HS-5 (cell line): ENCODE measurements around the gene ALKBH2.
"Not testable (repeated sequence)": the region's sequence is repeated elsewhere in the genome, so short reads cannot be mapped to it uniquely, and the experiment has no call there.

Experiments
- DNase-seq: peaks from one replicate; pipeline ENCODE4 v3.0.0-alpha.2; 2012; ENCODE audit warnings: low read depth

ALKBH2 gene

GRCh38 chr12:109069307-109070271 lies 23.7 kb downstream of the ALKBH2 start:
- DNase-seq: no peak

GRCh38 chr12:109065853-109066193 lies 27.4 kb downstream of the ALKBH2 start:
- DNase-seq: no peak

- DNase-seq: no peak
Measured at GRCh38 chr12:109065154-109065852, 28.0 kb downstream of the ALKBH2 start.

GRCh38 chr12:109064143-109064542 lies 29.1 kb downstream of the ALKBH2 start:
- DNase-seq: no peak

- DNase-seq: no peak
Measured at GRCh38 chr12:109058773-109059172, 34.5 kb downstream of the ALKBH2 start.

- no peak for DNase-seq
Measured at GRCh38 chr12:109057376-109057775, 35.9 kb downstream of the ALKBH2 start.

GRCh38 chr12:109056891-109057290 lies 36.4 kb downstream of the ALKBH2 start:
- DNase-seq: no peak

GRCh38 chr12:109054520-109054919 lies 38.8 kb downstream of the ALKBH2 start:
- DNase-seq: no peak

- not testable (repeated sequence) for DNase-seq
Measured at GRCh38 chr12:109054124-109054513, 39.2 kb downstream of the ALKBH2 start.

- no peak for DNase-seq
Measured at GRCh38 chr12:109053382-109054123, 39.7 kb downstream of the ALKBH2 start.

GRCh38 chr12:109052414-109053323 lies 40.6 kb downstream of the ALKBH2 start, which contains the start of gene USP30:
USP30 (plus strand) TSS chr12:109052576; CDS start chr12:109052679, 103 bp downstream.
- peak; percentile 60 for DNase-seq

- no peak for DNase-seq
Measured at GRCh38 chr12:109052097-109052413, 41.2 kb downstream of the ALKBH2 start.

- DNase-seq: not testable (repeated sequence)
Measured at GRCh38 chr12:109049794-109050193, 43.5 kb downstream of the ALKBH2 start.

GRCh38 chr12:109048706-109049105 lies 44.6 kb downstream of the ALKBH2 start:
- not testable (repeated sequence) for DNase-seq

- no peak for DNase-seq
Measured at GRCh38 chr12:109047081-109047805, 46.0 kb downstream of the ALKBH2 start.

- no peak for DNase-seq
Measured at GRCh38 chr12:109044241-109044640, 49.0 kb downstream of the ALKBH2 start.
